HCT116 (cell line): ENCODE measurements around the gene STAG1. TPM values are rescaled to one million over a fixed set of nuclear protein-coding genes. Genes with fewer than 3 reads are reported as not detected.
"Not testable (repeated sequence)": the region's sequence is repeated elsewhere in the genome, so short reads cannot be mapped to it uniquely, and the experiment has no call there.

Source experiments
- ATAC-seq: fragments of 200-7000 bp; cut with Tn5 transposase; 2 replicates; pipeline ENCODE4 v1.9.1; 2020; ENCODE audit warnings: mild to moderate bottlenecking, moderate library complexity
- BruUV-seq: library from RNA; stranded (reverse); fragments of 400-500 nt; replicated peaks from 2 replicates; lab custom pipeline; 2021; lab: Mats Ljungman, UMichigan
- CTCF ChIA-PET: fragments of 300-600 bp; sonication (Branson Sonifier 250); formaldehyde crosslinking; loops from one replicate; lab custom pipeline; 2021; ENCODE audit warnings: antibody characterized with exemption; lab: Charles Lee
- POLR2A ChIA-PET: fragments of 300-600, 350-600 bp; sonication (Branson Sonifier 250); formaldehyde crosslinking; loops from one replicate; lab custom pipeline; 2021; ENCODE audit warnings: antibody characterized with exemption; lab: Charles Lee
- RAD21 ChIA-PET, 2 experiments: fragments of 300-600 bp; sonication (Branson Sonifier 250); formaldehyde crosslinking; loops; one replicate each; lab custom pipeline; 2023; ENCODE audit warnings: low total read pairs in 2 of 2; ENCODE audit not compliant: uncharacterized antibody in 2 of 2, unreplicated experiment in 2 of 2, low non-redundant PET in 1 of 2; lab: Charles Lee
- DNase-seq: peaks from one replicate; pipeline ENCODE4 v3.0.0-alpha.2; 2010; ENCODE audit warnings: low read depth, low spot score
- H2AFZ ChIP-seq: fragments of 200-600 bp; shearing (Covaris generic), sonication (generic); 2 replicates; pipeline ENCODE4 v1.6.1; 2017; ENCODE audit warnings: low read depth, mixed run types, mixed read lengths, antibody characterized with exemption, low read length; ENCODE audit not compliant: poor library complexity, severe bottlenecking
- H3K27ac ChIP-seq: 2 replicates; pipeline ENCODE4 v1.5.1; 2012; ENCODE audit warnings: low read depth, low read length
- H3K27me3 ChIP-seq: fragments of 200-600 bp; sonication (generic); 2 replicates; pipeline ENCODE4 v1.6.1; 2016; ENCODE audit warnings: mixed run types, low read length, mixed read lengths; ENCODE audit not compliant: insufficient read depth
- H3K36me3 ChIP-seq, 2 experiments: fragments of 200-500 bp in 1 of 2; fragments of 200-600 bp in 1 of 2; sonication (Bioruptor generic) in 1 of 2; sonication (generic) in 1 of 2; 2 replicates each; pipeline versions ENCODE4 v1.5.1 to v1.6.1; 2014 to 2016; ENCODE audit warnings: low read length in 2 of 2, inconsistent platforms in 1 of 2, mixed read lengths in 1 of 2, mixed run types in 1 of 2; ENCODE audit not compliant: insufficient read depth in 2 of 2, control insufficient read depth in 1 of 2
- H3K4me1 ChIP-seq, 2 experiments: fragments of 200-600 bp in 1 of 2; sonication (generic) in 1 of 2; 2 replicates each; pipeline versions ENCODE4 v1.5.1 to v1.6.1; 2012 to 2017; ENCODE audit warnings: low read length in 2 of 2, inconsistent platforms in 1 of 2, mild to moderate bottlenecking in 1 of 2, mixed read lengths in 1 of 2, mixed run types in 1 of 2, moderate library complexity in 1 of 2; ENCODE audit not compliant: insufficient read depth in 2 of 2, control insufficient read depth in 1 of 2
- H3K4me2 ChIP-seq: fragments of 200-600 bp; sonication (generic); 2 replicates; pipeline ENCODE4 v1.6.1; 2017; ENCODE audit warnings: mixed run types, low read length, mixed read lengths
- H3K4me3 ChIP-seq, 2 experiments: fragments of 200-600 bp in 1 of 2; sonication (generic) in 1 of 2; replicated peaks in 1 of 2; 2 replicates each; pipeline ENCODE4 v1.5.1; 2011 to 2016; ENCODE audit warnings: low read length in 2 of 2, control low read depth in 1 of 2, low read depth in 1 of 2, mild to moderate bottlenecking in 1 of 2, mixed read lengths in 1 of 2, mixed run types in 1 of 2
- H3K79me2 ChIP-seq: fragments of 200-600 bp; sonication (generic); 2 replicates; pipeline ENCODE4 v1.6.1; 2017; ENCODE audit warnings: mild to moderate bottlenecking, mixed run types, low read length, moderate library complexity, mixed read lengths; ENCODE audit not compliant: insufficient read depth
- H3K9ac ChIP-seq: fragments of 200-600 bp; sonication (generic); 2 replicates; pipeline ENCODE4 v1.6.1; 2016; ENCODE audit warnings: low read length, mixed read lengths
- H3K9me2 ChIP-seq: fragments of 200-600 bp; sonication (generic), shearing (Covaris generic); 2 replicates; pipeline ENCODE4 v1.6.1; 2017; ENCODE audit warnings: mixed run types, mild to moderate bottlenecking, moderate library complexity; ENCODE audit not compliant: insufficient read depth
- H3K9me3 ChIP-seq, 2 experiments: fragments of 200-500 bp in 1 of 2; fragments of 200-600 bp in 1 of 2; sonication (Bioruptor generic) in 1 of 2; sonication (generic) in 1 of 2; 2 replicates each; pipeline ENCODE4 v1.6.1; 2014 to 2017; ENCODE audit warnings: low read length in 2 of 2, mixed read lengths in 2 of 2, inconsistent platforms in 1 of 2, low read depth in 1 of 2, mild to moderate bottlenecking in 1 of 2, mixed run types in 1 of 2, moderate library complexity in 1 of 2; ENCODE audit not compliant: control insufficient read depth in 1 of 2, insufficient read depth in 1 of 2
- H4K20me1 ChIP-seq: fragments of 200-600 bp; sonication (generic), shearing (Covaris generic); 2 replicates; pipeline ENCODE4 v1.6.1; 2017; ENCODE audit warnings: mixed run types, mild to moderate bottlenecking, moderate library complexity; ENCODE audit not compliant: insufficient read depth
- ATF3 ChIP-seq: IDR thresholded peaks from 2 replicates; pipeline ENCODE4 v1.6.1; 2012
- CBX3 ChIP-seq: IDR thresholded peaks from 2 replicates; pipeline ENCODE4 v1.6.1; 2012; ENCODE audit warnings: low read depth
- CEBPB ChIP-seq: IDR thresholded peaks from 2 replicates; pipeline ENCODE4 v1.6.1; 2012; ENCODE audit warnings: low read depth
- EGR1 ChIP-seq: IDR thresholded peaks from 2 replicates; pipeline ENCODE4 v1.6.1; 2012; ENCODE audit warnings: low read depth
- EZH2phosphoT487 ChIP-seq: fragments of 200-600 bp; IDR thresholded peaks from 2 replicates; pipeline ENCODE4 v1.6.1; 2018; ENCODE audit warnings: antibody characterized with exemption, borderline replicate concordance
- FOSL1 ChIP-seq: IDR thresholded peaks from 2 replicates; pipeline ENCODE4 v1.6.1; 2012; ENCODE audit warnings: low read depth
- POLR2AphosphoS5 ChIP-seq: IDR thresholded peaks from 2 replicates; pipeline ENCODE4 v1.6.1; 2011; ENCODE audit warnings: mild to moderate bottlenecking, low read depth, low read length, moderate library complexity
- RAD21 ChIP-seq: IDR thresholded peaks from 2 replicates; pipeline ENCODE4 v1.6.1; 2012; ENCODE audit warnings: low read depth, mild to moderate bottlenecking
- SRF ChIP-seq: IDR thresholded peaks from 2 replicates; pipeline ENCODE4 v1.6.1; 2012; ENCODE audit warnings: low read depth
- ZFX ChIP-seq: fragments of 450-650 bp; IDR thresholded peaks from 2 replicates; pipeline ENCODE4 v1.6.1; 2017
- intact Hi-C: fragments of 100-400 bp; cut with micrococcal nuclease; formaldehyde crosslinking; loops from 2 replicates; pipeline ENCODE4 v1.10.0; 2022
- total RNA-seq: library from RNA; stranded (reverse); gene quantifications from one replicate; pipeline ENCODE4 v1.2.1, GENCODE V29; 2021; ENCODE audit not compliant: unreplicated experiment

The STAG1 gene
- total RNA-seq, 1 experiment from 2014 or later, result 29.4 TPM

- H2AFZ ChIP-seq, DNase-seq, H3K79me2 ChIP-seq, H3K27me3 ChIP-seq, intact Hi-C loops, H4K20me1 ChIP-seq, H3K9ac ChIP-seq, RAD21 ChIA-PET, H3K4me3 ChIP-seq, H3K4me2 ChIP-seq, H3K9me3 ChIP-seq, H3K9me2 ChIP-seq, H3K36me3 ChIP-seq, CTCF ChIA-PET, POLR2A ChIA-PET, BruUV-seq, H3K4me1 ChIP-seq, ATAC-seq, H3K27ac ChIP-seq: not testable (repeated sequence)
Measured at GRCh38 chr3:136564962-136565361, 187.2 kb downstream of the STAG1 start.

- H3K9me2 ChIP-seq, result no peaks in the 10 kb centered on the region
- intact Hi-C loops, result no loop called here
Measured at GRCh38 chr3:136562026-136562425, 190.2 kb downstream of the STAG1 start.

More at GRCh38 chr3:136562026-136562425, 190.2 kb downstream of the STAG1 start:
- no TSS peak for BruUV-seq
- no peaks in the 10 kb centered on the region for H4K20me1 ChIP-seq
- POLR2A ChIA-PET, result no interaction called here
- no peak for DNase-seq
- peaks cover 7% of the 10 kb centered on the region; the same call in 1 of the 2 replicates for H3K79me2 ChIP-seq
- H3K27me3 ChIP-seq, result no peaks in the 10 kb centered on the region
- CTCF ChIA-PET, result no interaction called here
- no peak overlapping the region for H2AFZ ChIP-seq
- no peaks in the 10 kb centered on the region for H3K4me1 ChIP-seq
- H3K36me3 ChIP-seq, result no peaks in the 10 kb centered on the region
- H3K9ac ChIP-seq, result no peak overlapping the region
- H3K27ac ChIP-seq, result no peak overlapping the region
- H3K9me3 ChIP-seq, result no peaks in the 10 kb centered on the region
- H3K4me3 ChIP-seq, result no peak overlapping the region
- RAD21 ChIA-PET, result interaction anchor here in 1 of 2 experiments (0.7 kb wide), 1 partner anchor 186 kb away, joined by 3 read pairs; no protein-coding TSS in a partner anchor
- no peak for TF ChIP-seq EZH2phosphoT487
- no peak for TF ChIP-seq SRF
- no peak for TF ChIP-seq RAD21
- no peak for TF ChIP-seq ZFX
- TF ChIP-seq FOSL1, result no peak
- no peak for TF ChIP-seq EGR1
- TF ChIP-seq CBX3, result no peak
- TF ChIP-seq ATF3, result no peak
- TF ChIP-seq CEBPB, result no peak
- no peak for TF ChIP-seq POLR2AphosphoS5
- H3K4me2 ChIP-seq, result no peak overlapping the region
- ATAC-seq, result no peak
